Uterus (tissue), 4 donors: ENCODE data around the gene TAS2R41. TPM values are rescaled to one million over a fixed set of nuclear protein-coding genes. Genes with fewer than 3 reads are reported as not detected.

Source experiments
- DNase-seq, 2 donors: peaks; one replicate each; pipeline ENCODE4 v3.0.0-alpha.2; 2019 to 2020
- H3K27ac ChIP-seq, 2 donors: fragments of 200-600 bp; sonication (generic); 1 replicate in 1 of 2; 2 replicates in 1 of 2; pipeline ENCODE4 v1.5.1; 2016 to 2018
- H3K27me3 ChIP-seq, 2 donors: fragments of 200-600 bp; sonication (generic); one replicate each; pipeline ENCODE4 v1.5.1; 2018 to 2019; ENCODE audit warnings: control low read depth in 1 of 2
- H3K36me3 ChIP-seq, 2 donors: fragments of 200-600 bp; sonication (generic); one replicate each; pipeline ENCODE4 v1.5.1; 2019; ENCODE audit warnings: control low read depth in 1 of 2
- H3K4me1 ChIP-seq, 2 donors: fragments of 200-600 bp; sonication (generic); one replicate each; pipeline ENCODE4 v1.5.1; 2018 to 2019; ENCODE audit warnings: control low read depth in 1 of 2
- H3K4me3 ChIP-seq, 2 donors: fragments of 200-600 bp; sonication (generic); 1 replicate in 1 of 2; 2 replicates in 1 of 2; pipeline ENCODE4 v1.5.1; 2018 to 2019; ENCODE audit warnings: mild to moderate bottlenecking in 1 of 2
- H3K9me3 ChIP-seq, 2 donors: fragments of 200-600 bp; sonication (generic); one replicate each; pipeline ENCODE4 v1.5.1; 2019; ENCODE audit warnings: control low read depth in 1 of 2
- POLR2A ChIP-seq, 2 donors: fragments of 450-650 bp; IDR thresholded peaks; one replicate each; pipeline ENCODE4 v1.6.1; 2016; ENCODE audit warnings: antibody characterized with exemption in 2 of 2, mild to moderate bottlenecking in 1 of 2, moderate library complexity in 1 of 2
- intact Hi-C: fragments of 100-400 bp; cut with DNase I; formaldehyde crosslinking; loops from one replicate; pipeline ENCODE4 v1.15.1; 2023; ENCODE audit warnings: low total_unique reads
- total RNA-seq, 4 donors: library from RNA; depleted of rRNA in 3 of 4; stranded (reverse); fragments of >200 nt in 3 of 4; gene quantifications; one replicate each; pipeline versions ENCODE4 v1.1.0 to v1.2.4, GENCODE V29; 2014 to 2023
- TF ChIP-seq, protein P1 (sequence below), 4 experiments: fragments of 200-600 bp in 2 of 4; fragments of 450-650 bp in 2 of 4; sonication (generic) in 2 of 4; IDR thresholded peaks; one replicate each; pipeline ENCODE4 v1.5.1; 2016 to 2019; ENCODE audit warnings: antibody characterized with exemption in 4 of 4, mild to moderate bottlenecking in 2 of 4, moderate library complexity in 1 of 4
- donor health status: DM: yes; HTN: yes; CAD: no.

TAS2R41 gene
- total RNA-seq, 4 donors from 2014 or later: 3.3 TPM; not detected in 3

GRCh38 chr7:143504937-143505297 lies 27.2 kb downstream of the TAS2R41 start:
- no peak overlapping the region for H3K27ac ChIP-seq
- H3K27me3 ChIP-seq: no peaks in the 10 kb centered on the region
- no peaks in the 10 kb centered on the region for H3K9me3 ChIP-seq
- H3K36me3 ChIP-seq: no peaks in the 10 kb centered on the region
- no peak overlapping the region for H3K4me3 ChIP-seq
- no peak for DNase-seq
- no peaks in the 10 kb centered on the region for H3K4me1 ChIP-seq
- TF ChIP-seq, protein P1, sequence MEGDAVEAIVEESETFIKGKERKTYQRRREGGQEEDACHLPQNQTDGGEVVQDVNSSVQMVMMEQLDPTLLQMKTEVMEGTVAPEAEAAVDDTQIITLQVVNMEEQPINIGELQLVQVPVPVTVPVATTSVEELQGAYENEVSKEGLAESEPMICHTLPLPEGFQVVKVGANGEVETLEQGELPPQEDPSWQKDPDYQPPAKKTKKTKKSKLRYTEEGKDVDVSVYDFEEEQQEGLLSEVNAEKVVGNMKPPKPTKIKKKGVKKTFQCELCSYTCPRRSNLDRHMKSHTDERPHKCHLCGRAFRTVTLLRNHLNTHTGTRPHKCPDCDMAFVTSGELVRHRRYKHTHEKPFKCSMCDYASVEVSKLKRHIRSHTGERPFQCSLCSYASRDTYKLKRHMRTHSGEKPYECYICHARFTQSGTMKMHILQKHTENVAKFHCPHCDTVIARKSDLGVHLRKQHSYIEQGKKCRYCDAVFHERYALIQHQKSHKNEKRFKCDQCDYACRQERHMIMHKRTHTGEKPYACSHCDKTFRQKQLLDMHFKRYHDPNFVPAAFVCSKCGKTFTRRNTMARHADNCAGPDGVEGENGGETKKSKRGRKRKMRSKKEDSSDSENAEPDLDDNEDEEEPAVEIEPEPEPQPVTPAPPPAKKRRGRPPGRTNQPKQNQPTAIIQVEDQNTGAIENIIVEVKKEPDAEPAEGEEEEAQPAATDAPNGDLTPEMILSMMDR (IDR thresholded peaks at IDR 0.05): no peak
- TF ChIP-seq POLR2A (IDR thresholded peaks at IDR 0.05): no peak
- intact Hi-C loops: no loop called here

DNA sequence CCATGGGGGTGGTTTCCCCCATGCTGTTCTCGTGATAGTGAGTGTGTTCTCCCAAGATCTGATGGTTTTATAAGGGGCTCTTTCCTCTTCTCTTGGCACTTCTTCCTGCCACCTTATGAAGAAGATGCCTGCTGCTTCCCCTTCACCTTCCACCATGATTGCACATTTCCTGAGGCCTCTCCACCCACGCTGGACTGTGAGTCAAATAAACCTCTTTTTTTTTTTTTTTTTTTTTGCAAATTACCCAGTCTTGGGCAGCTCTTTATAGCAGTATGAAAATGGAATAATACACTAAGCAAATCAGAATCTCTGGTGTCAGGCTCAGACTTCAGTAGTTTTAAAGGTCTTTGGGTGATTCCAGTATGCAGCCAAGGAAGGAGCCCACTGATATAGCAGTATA lies 28.2 kb downstream of the TAS2R41 start:
- intact Hi-C loops: no loop called here
- H3K27ac ChIP-seq: no peak overlapping the region
- TF ChIP-seq, protein P1 (IDR thresholded peaks at IDR 0.05): no peak
- TF ChIP-seq POLR2A (IDR thresholded peaks at IDR 0.05): no peak

GRCh38 chr7:143507094-143507518 lies 29.4 kb downstream of the TAS2R41 start:
- intact Hi-C loops: no loop called here

More for the DNA sequence above, 28.2 kb downstream of the TAS2R41 start:
- no peak for DNase-seq
- no peaks in the 10 kb centered on the region for H3K9me3 ChIP-seq
- no peaks in the 10 kb centered on the region for H3K4me1 ChIP-seq
- H3K4me3 ChIP-seq: no peak overlapping the region
- no peaks in the 10 kb centered on the region for H3K36me3 ChIP-seq
- H3K27me3 ChIP-seq: no peaks in the 10 kb centered on the region

GRCh38 chr7:143507534-143508055 lies 29.9 kb downstream of the TAS2R41 start:
- Histone ChIP-seq H3K9me3 (no peaks in the 10 kb centered on the region), H3K36me3 (no peaks in the 10 kb centered on the region), H3K4me1 (no peaks in the 10 kb centered on the region), H3K27me3 (no peaks in the 10 kb centered on the region), H3K4me3 (no peak overlapping the region), H3K27ac (no peak overlapping the region)
- intact Hi-C loops: no loop called here
- DNase-seq: no peak
- TF ChIP-seq, protein P1 (IDR thresholded peaks at IDR 0.05): no peak
- no peak for TF ChIP-seq POLR2A (IDR thresholded peaks at IDR 0.05)

More at GRCh38 chr7:143507094-143507518, 29.4 kb downstream of the TAS2R41 start:
- H3K36me3 ChIP-seq: no peaks in the 10 kb centered on the region
- no peaks in the 10 kb centered on the region for H3K27me3 ChIP-seq
- no peak for DNase-seq
- TF ChIP-seq, protein P1 (IDR thresholded peaks at IDR 0.05): no peak
- no peak for TF ChIP-seq POLR2A (IDR thresholded peaks at IDR 0.05)
- H3K27ac ChIP-seq: no peak overlapping the region
- no peaks in the 10 kb centered on the region for H3K4me1 ChIP-seq
- no peaks in the 10 kb centered on the region for H3K9me3 ChIP-seq
- H3K4me3 ChIP-seq: no peak overlapping the region

GRCh38 chr7:143510854-143511592 lies 33.4 kb downstream of the TAS2R41 start:
- H3K27ac ChIP-seq: no peak overlapping the region
- no peak for TF ChIP-seq POLR2A (IDR thresholded peaks at IDR 0.05)
- TF ChIP-seq, protein P1 (IDR thresholded peaks at IDR 0.05): no peak
- intact Hi-C loops: no loop called here
- no peaks in the 10 kb centered on the region for H3K4me1 ChIP-seq
- no peak overlapping the region for H3K4me3 ChIP-seq
- H3K36me3 ChIP-seq: no peaks in the 10 kb centered on the region
- no peaks in the 10 kb centered on the region for H3K9me3 ChIP-seq
- no peak for DNase-seq
- no peaks in the 10 kb centered on the region for H3K27me3 ChIP-seq
